Measurements from ENCODE around the gene ELMOD1.

The ELMOD1 gene

GRCh38 chr11:107711861-107712755 is 121.2 kb downstream of the ELMOD1 start, which contains the start of gene SLN:
SLN (minus strand) TSS chr11:107712056.
- in situ Hi-C loops (cut with HindIII; ENCODE audit: low sequenced_read_pairs) = no loop called here

GRCh38 chr11:107713009-107713408 is 122.1 kb downstream of the ELMOD1 start:
- in situ Hi-C loops (cut with HindIII; ENCODE audit: low sequenced_read_pairs) = no loop called here

Measured in endothelial cell of hepatic sinusoid (primary cell).